ENCODE results near the gene CLASP1. TPM values are rescaled to one million over a fixed set of nuclear protein-coding genes. Genes with fewer than 3 reads are reported as not detected.

The CLASP1 gene
- total and polyA plus RNA-seq, 8 donors = 5.7 to 188 (median 20.8) TPM

DNA sequence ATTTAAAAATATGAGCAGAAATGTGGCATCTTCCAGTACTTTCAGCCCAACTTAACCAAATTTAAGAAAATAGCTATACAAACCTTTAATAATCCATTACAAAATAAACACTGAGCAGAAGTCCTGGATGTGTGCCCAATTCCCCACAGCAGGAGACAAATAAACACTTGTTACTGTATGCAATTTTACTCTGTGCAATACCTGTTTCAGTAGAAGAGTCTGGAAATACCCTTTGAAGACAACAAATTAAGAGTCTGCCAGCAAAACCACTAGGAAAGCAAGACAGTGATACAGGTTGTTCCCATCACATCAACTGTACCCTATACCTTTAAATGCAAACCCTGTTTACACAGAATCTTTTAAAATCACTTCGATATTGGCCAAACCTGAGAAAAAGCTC, 160.0 kb downstream of the CLASP1 start:
- Histone ChIP-seq H3K27me3 (no peaks in the 10 kb centered on the region), H3K36me3 (peaks cover 0 to 2% (median under 1%) of the 10 kb centered on the region in 4 donors), H3K4me3 (no peak overlapping the region), H3K27ac (no peak overlapping the region), H3K4me1 (peaks cover 0 to 61% (median 17%) of the 10 kb centered on the region in 4 donors), H3K9me3 (no peaks in the 10 kb centered on the region)
- peak; percentile 35 to 78 for DNase-seq
- no peak for TF ChIP-seq POLR2AphosphoS5 (IDR thresholded peaks at IDR 0.05)
- TF ChIP-seq POLR2A (IDR thresholded peaks at IDR 0.05) = no peak
- no peak for TF ChIP-seq EP300 (IDR thresholded peaks at IDR 0.05)
- TF ChIP-seq CTCF (IDR thresholded peaks at IDR 0.05) = no peak
- WGBS, 5 donors = 45 to 65% (median 51%) methylated on average over 1 of the region's 1 CpG
- intact Hi-C loops (cut with DNase I; ENCODE audit: low total_unique reads) = no loop called here

DNA sequence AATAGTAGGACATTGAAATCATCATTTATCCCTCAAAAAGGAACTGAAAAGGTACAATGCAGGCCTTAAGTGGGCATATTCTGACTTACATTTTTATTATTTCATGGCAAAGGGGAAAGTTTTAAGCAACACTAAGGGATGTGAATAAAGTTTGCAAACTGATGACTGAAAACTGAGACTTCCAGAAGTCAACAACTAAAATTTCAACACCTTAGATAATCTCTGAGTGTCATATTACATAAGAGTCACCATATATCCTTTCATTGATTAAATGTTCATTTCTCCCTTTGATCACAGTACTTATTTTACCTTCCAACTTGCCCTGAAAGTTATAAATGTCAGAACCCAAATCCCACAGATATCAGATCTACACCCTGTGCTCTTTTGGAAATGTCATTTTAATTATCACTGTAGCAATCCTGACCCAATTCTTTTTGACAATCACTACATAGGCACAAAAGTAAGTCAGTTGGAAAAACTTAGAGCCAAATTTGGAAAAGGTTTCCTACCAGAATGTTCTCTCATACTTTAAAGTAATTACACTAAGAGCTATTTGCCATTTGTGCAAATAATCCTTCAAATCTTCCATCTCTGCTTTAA, 163.0 kb downstream of the CLASP1 start:
- no peak overlapping the region for H3K27ac ChIP-seq
- peaks cover 0 to 18% (median 9%) of the 10 kb centered on the region in 4 donors for H3K36me3 ChIP-seq
- H3K4me3 ChIP-seq = no peak overlapping the region
- DNase-seq = no peak
- TF ChIP-seq CTCF (IDR thresholded peaks at IDR 0.05) (no peak), EP300 (IDR thresholded peaks at IDR 0.05) (no peak), POLR2A (IDR thresholded peaks at IDR 0.05) (no peak), POLR2AphosphoS5 (IDR thresholded peaks at IDR 0.05) (no peak)
- H3K4me1 ChIP-seq = peaks cover 0 to 69% (median 22%) of the 10 kb centered on the region in 4 donors
- H3K9me3 ChIP-seq = no peaks in the 10 kb centered on the region
- intact Hi-C loops (cut with DNase I; ENCODE audit: low total_unique reads) = no loop called here
- H3K27me3 ChIP-seq = no peaks in the 10 kb centered on the region

GRCh38 chr2:121485039-121485438, 164.2 kb downstream of the CLASP1 start:
- Histone ChIP-seq H3K27me3 (no peaks in the 10 kb centered on the region), H3K27ac (no peak overlapping the region), H3K9me3 (no peaks in the 10 kb centered on the region), H3K4me3 (no peak overlapping the region), H3K4me1 (peaks cover 11 to 69% (median 34%) of the 10 kb centered on the region in 4 donors), H3K36me3 (peaks cover 0 to 18% (median 9%) of the 10 kb centered on the region in 4 donors)
- no peak for DNase-seq
- intact Hi-C loops (cut with DNase I; ENCODE audit: low total_unique reads) = no loop called here
- TF ChIP-seq EP300 (IDR thresholded peaks at IDR 0.05) = no peak
- no peak for TF ChIP-seq CTCF (IDR thresholded peaks at IDR 0.05)
- TF ChIP-seq POLR2AphosphoS5 (IDR thresholded peaks at IDR 0.05) = no peak
- no peak for TF ChIP-seq POLR2A (IDR thresholded peaks at IDR 0.05)

DNA sequence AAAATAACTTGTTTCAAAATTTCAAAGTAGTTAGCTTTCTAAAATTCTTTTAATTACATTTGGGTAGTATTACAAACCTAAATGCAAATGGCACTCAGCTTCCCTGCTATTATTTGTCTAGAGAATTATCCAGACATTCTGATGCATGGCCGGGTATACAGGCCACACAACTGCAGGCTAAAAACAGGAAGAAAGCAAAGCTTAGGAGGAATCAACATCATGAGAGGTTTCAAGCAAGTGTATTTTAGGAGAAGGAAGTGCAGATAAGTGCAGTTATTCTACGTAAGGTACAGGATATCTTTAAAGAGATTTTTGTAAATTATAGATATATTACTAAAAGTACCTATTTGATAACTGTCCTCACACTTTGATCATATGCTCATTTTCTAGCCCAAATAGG, 165.4 kb downstream of the CLASP1 start:
- Histone ChIP-seq H3K27ac (no peak overlapping the region), H3K9me3 (no peaks in the 10 kb centered on the region), H3K4me3 (no peak overlapping the region), H3K4me1 (peaks cover 17 to 65% (median 30%) of the 10 kb centered on the region in 4 donors), H3K36me3 (peaks cover 0 to 18% (median 9%) of the 10 kb centered on the region in 4 donors), H3K27me3 (no peaks in the 10 kb centered on the region)
- DNase-seq = no peak
- intact Hi-C loops (cut with DNase I; ENCODE audit: low total_unique reads) = no loop called here
- TF ChIP-seq CTCF (IDR thresholded peaks at IDR 0.05) = no peak
- no peak for TF ChIP-seq POLR2A (IDR thresholded peaks at IDR 0.05)
- TF ChIP-seq EP300 (IDR thresholded peaks at IDR 0.05) = no peak
- no peak for TF ChIP-seq POLR2AphosphoS5 (IDR thresholded peaks at IDR 0.05)
- 78 to 84% (median 81%) methylated on average over 2 of the region's 2 CpGs for WGBS, 5 donors

Measured in stomach (tissue), 9 donors.